Measurements from ENCODE around the gene PTP4A1. TPM values are rescaled to one million over a fixed set of nuclear protein-coding genes. Genes with fewer than 3 reads are reported as not detected.

Gene PTP4A1
- total RNA-seq, 1 experiment from 2014 or later = 13.5 TPM

- no peak for DNase-seq (ENCODE audit: low spot score)
Measured at GRCh38 chr6:63556369-63556768, 15.9 kb upstream of the PTP4A1 start.

GRCh38 chr6:63558278-63558677 is 14.0 kb upstream of the PTP4A1 start:
- DNase-seq (ENCODE audit: low spot score) = no peak

DNA sequence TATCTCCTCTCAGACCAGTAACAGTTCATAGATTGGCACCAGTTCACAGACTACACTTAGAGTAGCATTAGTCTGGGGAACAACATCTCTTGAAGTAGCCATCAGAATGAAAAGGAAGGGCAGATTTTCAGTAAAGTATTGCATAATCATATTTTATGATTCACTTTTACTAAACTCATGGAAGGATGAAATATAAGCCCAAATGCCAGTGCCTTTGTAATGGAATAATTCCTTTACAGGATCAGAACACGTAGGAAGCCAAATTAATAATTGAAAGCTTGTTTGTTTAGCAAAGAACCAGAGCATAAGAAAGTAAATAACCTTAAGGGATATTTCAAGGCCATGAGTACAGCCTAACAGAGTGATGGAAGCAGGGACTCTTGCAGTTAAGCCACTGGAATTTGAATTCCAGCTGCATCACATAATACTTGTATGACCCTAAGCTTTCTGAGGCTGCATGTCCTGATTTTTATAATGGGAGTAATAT is 11.4 kb upstream of the PTP4A1 start:
- no peak for DNase-seq (ENCODE audit: low spot score)

- DNase-seq (ENCODE audit: low spot score) = no peak
Measured at GRCh38 chr6:63561288-63561687, 11.0 kb upstream of the PTP4A1 start.

DNA sequence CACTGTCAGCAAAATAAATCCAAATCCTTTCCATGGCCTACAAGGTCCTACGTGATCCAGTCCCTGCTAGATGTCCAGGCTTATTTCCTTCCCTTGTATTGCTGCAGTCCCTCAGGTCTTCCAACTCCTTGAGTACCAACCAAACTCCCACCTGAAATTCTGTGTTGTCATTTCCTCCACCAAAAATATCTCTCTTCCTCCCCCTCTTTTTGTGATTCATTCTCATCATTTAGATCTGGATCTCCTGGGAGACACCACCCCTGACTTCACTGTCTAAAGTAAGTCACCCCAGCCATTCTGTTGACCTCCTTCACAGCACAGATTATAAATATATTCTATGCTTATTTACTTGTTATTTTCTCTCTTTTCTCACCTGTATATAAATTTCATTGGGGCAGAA is 9.0 kb upstream of the PTP4A1 start:
- DNase-seq (ENCODE audit: low spot score) = no peak

DNA sequence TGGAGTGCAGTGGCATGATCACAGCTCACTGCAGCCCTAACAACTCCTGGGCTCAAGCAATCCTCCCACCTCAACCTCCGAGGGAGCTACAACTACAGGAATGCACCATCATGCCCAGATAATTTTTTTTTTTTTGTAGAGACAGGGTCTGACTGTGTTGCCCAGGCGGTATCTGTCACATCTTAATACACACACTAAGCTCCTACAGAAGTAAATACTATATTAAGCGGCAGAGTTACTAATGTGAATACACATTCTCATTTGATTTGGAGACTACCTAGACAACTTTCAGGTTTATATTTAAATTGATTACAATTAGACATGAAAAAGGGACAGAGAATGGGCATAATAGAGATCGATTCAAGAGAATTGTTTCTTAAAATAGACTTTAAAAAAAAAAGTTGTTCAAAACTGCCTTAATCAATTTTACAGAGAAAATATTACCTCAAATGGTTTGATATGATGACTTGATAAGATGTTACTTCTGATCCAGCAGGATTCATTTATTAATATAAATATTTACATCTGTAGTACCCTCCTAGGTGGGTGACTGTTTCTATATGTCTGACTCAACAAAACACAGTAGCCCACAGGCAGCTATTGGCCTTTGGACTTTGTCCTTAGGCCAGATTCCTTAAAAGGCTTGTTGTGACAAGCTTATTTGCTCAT is 7.1 kb upstream of the PTP4A1 start:
- no peak for DNase-seq (ENCODE audit: low spot score)

DNA sequence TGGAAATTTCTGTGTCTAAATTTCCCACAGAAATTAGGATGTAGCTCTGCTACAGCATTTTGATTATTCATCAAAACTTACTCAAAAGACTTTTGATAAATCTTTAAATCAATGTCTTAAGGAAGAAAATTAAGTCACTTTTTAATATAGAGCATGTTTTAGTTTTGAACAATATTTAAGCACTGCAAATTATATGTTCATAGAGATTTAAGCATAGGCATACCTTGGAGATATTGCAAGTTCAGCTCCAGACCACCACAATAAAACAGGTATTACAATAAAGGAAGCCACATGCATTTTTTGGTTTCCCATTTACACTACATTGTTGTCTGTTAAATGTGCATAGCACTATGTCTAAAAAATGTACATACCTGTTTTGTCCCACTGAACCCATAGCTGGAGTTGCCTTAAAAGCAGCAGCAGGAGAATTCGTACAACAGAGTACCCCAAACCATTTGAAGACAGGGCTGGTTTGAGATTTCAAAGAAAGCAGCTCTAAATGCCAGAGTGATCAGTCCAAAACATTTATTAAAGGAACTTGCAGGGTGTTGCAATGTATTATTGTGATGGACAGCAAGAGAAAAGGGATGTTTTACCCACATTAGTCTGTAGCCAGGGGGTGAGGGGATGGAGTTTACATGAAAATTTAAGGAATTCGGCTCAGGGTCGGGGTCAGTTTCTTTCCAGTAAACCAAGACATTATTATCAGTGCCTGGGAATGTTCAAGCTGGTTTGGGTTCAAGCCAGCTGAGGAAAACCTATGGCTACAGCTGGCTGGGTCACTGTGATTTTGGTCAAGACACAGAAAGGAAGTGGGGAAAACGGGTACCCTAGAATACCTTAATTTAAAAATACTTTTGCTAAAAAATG is 6.3 kb upstream of the PTP4A1 start:
- DNase-seq (ENCODE audit: low spot score) = no peak

GRCh38 chr6:63567966-63568365 is 4.3 kb upstream of the PTP4A1 start:
- no peak for DNase-seq (ENCODE audit: low spot score)

DNA sequence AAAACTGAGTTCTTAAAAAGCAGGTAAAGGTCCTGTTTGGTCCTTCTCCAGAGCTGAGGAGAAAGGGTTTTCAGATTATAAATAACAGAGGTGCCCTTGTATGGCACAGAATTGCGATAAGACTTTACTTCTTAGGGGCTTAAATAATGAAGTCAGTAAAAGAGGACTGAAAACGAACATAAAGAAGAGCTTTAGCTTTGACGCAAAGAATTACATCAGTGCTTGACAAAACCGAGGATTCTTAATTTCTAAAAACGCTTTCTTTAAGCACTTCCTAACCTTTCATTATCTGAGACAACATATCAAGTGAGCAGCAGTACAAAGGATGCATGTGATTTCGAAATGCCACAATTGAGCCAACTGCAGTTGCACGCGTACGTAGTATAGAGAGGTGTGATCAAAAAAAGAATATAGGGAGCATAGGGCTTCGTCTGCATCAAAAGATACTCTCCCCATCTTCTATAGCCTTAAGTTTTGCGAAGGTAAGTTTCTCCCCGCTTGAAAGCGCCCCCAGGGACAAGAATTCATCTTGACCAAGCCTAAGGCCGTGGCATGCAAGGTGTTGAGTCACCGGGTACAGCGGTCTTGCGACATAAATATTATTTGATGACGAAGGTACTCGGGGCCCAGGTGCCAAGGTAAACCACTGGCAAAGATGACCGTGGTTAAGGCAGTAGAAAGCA is 778 bp upstream of the PTP4A1 start:
- DNase-seq (ENCODE audit: low spot score) = peak; percentile 58

GRCh38 chr6:63572747-63573075 is 431 bp downstream of the PTP4A1 start:
- no peak for DNase-seq (ENCODE audit: low spot score)

DNA sequence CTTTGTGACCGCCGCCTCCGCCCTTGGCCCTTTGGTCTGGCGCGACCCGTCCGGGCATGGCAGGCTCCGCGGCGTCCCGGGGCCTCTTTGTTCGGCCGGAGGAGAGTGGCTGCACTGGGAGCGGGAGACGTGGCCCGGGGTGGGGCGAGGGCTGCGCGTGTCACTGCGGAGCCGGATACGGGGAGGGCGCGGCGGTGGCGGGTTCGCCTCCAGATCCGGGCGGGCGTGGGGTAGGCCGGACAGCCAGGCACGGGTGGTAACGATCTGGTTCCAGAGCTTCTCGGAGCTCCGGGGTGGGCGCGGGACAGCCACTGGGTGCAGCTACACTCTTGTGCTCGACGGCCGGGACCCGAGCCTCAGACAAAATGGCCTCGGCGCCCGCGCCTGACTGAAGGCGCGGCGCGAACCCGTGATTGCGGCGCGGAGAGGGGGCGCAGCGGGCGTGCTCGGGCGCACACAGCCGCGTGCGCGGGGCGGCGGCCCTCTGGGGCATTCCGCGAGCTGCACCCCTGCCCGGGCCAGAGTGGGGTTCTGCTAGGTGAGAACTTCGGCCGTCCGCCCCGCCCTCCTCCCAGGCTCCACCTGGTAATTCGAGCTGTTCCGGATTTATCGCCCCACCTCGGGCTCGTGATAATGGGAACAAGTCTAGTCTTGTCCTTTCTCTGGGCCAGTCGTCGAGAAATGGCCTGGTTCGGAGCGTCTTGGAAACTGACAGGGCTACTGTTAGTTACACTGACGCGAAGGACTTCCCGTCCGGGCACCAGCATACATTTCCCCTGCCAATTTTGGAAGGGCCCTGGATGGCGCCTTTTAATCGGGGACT is 1.0 kb downstream of the PTP4A1 start:
- peak; percentile 53 for DNase-seq (ENCODE audit: low spot score)

- DNase-seq (ENCODE audit: low spot score) = peak; percentile 75
Measured at GRCh38 chr6:63573899-63574553, 1.7 kb downstream of the PTP4A1 start.

DNA sequence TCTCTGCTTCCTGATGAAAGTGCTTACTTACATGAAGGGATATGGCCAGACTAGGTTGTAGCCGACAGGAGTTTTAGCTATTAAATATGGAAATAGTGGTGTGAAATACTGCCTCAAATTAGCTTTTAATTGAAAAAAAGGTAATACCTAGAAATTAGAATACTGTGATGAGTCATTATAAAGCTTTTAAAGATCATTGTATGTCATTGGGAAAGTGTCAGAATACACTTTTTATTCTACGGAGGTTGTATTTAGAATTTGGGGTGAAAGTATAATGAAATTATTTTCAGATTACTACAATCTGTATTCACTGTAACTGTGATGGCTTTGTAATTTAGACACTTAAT is 2.2 kb downstream of the PTP4A1 start:
- DNase-seq (ENCODE audit: low spot score) = no peak

- DNase-seq (ENCODE audit: low spot score) = no peak
Measured at GRCh38 chr6:63576147-63576772, 4.0 kb downstream of the PTP4A1 start.

GRCh38 chr6:63576985-63577712 is 4.9 kb downstream of the PTP4A1 start:
- DNase-seq (ENCODE audit: low spot score) = no peak

GRCh38 chr6:63578757-63579156 is 6.5 kb downstream of the PTP4A1 start:
- DNase-seq (ENCODE audit: low spot score) = no peak

GRCh38 chr6:63579937-63580703 is 7.8 kb downstream of the PTP4A1 start:
- no peak for DNase-seq (ENCODE audit: low spot score)

DNA sequence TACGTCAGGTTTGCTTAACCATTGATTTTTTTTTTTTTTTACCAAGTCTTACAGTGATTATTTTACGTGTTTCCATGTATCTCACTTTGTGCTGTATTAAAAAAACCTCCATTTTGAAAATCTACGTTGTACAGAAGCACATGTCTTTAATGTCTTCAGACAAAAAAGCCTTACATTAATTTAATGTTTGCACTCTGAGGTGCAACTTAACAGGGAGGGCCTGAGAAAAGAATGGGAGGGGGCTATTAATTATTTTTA is 8.4 kb downstream of the PTP4A1 start:
- DNase-seq (ENCODE audit: low spot score) = no peak

DNA sequence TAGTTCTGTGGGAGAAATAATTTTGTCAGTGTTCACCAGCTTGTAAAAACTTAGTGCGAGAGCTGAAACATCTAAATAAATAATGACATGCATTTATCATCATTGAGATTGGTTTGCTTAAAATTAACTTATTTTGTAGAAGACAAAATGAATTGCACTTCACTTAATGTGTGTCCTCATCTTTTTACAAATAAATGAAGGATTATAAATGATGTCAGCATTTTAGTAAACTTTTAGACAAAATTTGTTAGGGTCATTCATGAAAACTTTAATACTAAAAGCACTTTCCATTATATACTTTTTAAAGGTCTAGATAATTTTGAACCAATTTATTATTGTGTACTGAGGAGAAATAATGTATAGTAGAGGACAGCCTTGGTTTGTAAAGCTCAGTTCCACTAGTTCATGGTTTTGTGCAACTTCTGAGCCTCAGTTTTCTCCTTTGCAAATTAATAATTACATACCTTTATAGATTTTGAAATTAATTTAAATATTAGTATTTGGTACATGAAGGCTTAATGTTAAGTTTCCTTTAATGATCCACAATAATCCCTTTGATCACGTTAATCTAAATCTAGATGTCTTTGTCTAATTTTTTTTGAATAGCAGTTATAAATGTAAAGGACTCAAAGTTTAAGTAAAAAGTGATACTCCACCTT is 9.2 kb downstream of the PTP4A1 start:
- DNase-seq (ENCODE audit: low spot score) = no peak

Data from A172 (cell line).